Body of pancreas (tissue), 4 donors: ENCODE results near the gene BANP.

ENCODE experiments used
- CTCF ChIP-seq, 7 experiments: fragments of 450-650 bp in 4 of 7; fragments of 200-600 bp in 3 of 7; sonication (generic) in 3 of 7; IDR thresholded peaks; one replicate each; pipeline ENCODE4 v1.5.1; 2016 to 2019; ENCODE audit warnings: antibody characterized with exemption in 7 of 7
- POLR2A ChIP-seq, 3 donors: fragments of 450-650 bp; IDR thresholded peaks; one replicate each; pipeline ENCODE4 v1.6.1; 2016; ENCODE audit warnings: antibody characterized with exemption in 3 of 3, mild to moderate bottlenecking in 2 of 3

- TF ChIP-seq CTCF (IDR thresholded peaks at IDR 0.05), result no peak
- no peak for TF ChIP-seq POLR2A (IDR thresholded peaks at IDR 0.05)
Observed at GRCh38 chr16:88058136-88058535, 106.9 kb downstream of the BANP start.
